Uterus (tissue), 4 donors: ENCODE data around the gene EFEMP1. TPM values are rescaled to one million over a fixed set of nuclear protein-coding genes. Genes with fewer than 3 reads are reported as not detected.

Experiments used
- DNase-seq, 2 donors: peaks; one replicate each; pipeline ENCODE4 v3.0.0-alpha.2; 2019 to 2020
- H3K27ac ChIP-seq, 2 donors: fragments of 200-600 bp; sonication (generic); 1 replicate in 1 of 2; 2 replicates in 1 of 2; pipeline ENCODE4 v1.5.1; 2016 to 2018
- H3K27me3 ChIP-seq, 2 donors: fragments of 200-600 bp; sonication (generic); one replicate each; pipeline ENCODE4 v1.5.1; 2018 to 2019; ENCODE audit warnings: control low read depth in 1 of 2
- H3K36me3 ChIP-seq, 2 donors: fragments of 200-600 bp; sonication (generic); one replicate each; pipeline ENCODE4 v1.5.1; 2019; ENCODE audit warnings: control low read depth in 1 of 2
- H3K4me1 ChIP-seq, 2 donors: fragments of 200-600 bp; sonication (generic); one replicate each; pipeline ENCODE4 v1.5.1; 2018 to 2019; ENCODE audit warnings: control low read depth in 1 of 2
- H3K4me3 ChIP-seq, 2 donors: fragments of 200-600 bp; sonication (generic); 1 replicate in 1 of 2; 2 replicates in 1 of 2; pipeline ENCODE4 v1.5.1; 2018 to 2019; ENCODE audit warnings: mild to moderate bottlenecking in 1 of 2
- H3K9me3 ChIP-seq, 2 donors: fragments of 200-600 bp; sonication (generic); one replicate each; pipeline ENCODE4 v1.5.1; 2019; ENCODE audit warnings: control low read depth in 1 of 2
- CTCF ChIP-seq, 4 experiments: fragments of 200-600 bp in 2 of 4; fragments of 450-650 bp in 2 of 4; sonication (generic) in 2 of 4; IDR thresholded peaks; one replicate each; pipeline ENCODE4 v1.5.1; 2016 to 2019; ENCODE audit warnings: antibody characterized with exemption in 4 of 4, mild to moderate bottlenecking in 2 of 4, moderate library complexity in 1 of 4
- POLR2A ChIP-seq, 2 donors: fragments of 450-650 bp; IDR thresholded peaks; one replicate each; pipeline ENCODE4 v1.6.1; 2016; ENCODE audit warnings: antibody characterized with exemption in 2 of 2, mild to moderate bottlenecking in 1 of 2, moderate library complexity in 1 of 2
- intact Hi-C: fragments of 100-400 bp; cut with DNase I; formaldehyde crosslinking; loops from one replicate; pipeline ENCODE4 v1.15.1; 2023; ENCODE audit warnings: low total_unique reads
- total RNA-seq, 4 donors: library from RNA; depleted of rRNA in 3 of 4; stranded (reverse); fragments of >200 nt in 3 of 4; gene quantifications; one replicate each; pipeline versions ENCODE4 v1.1.0 to v1.2.4, GENCODE V29; 2014 to 2023
- donor health status: DM: yes; HTN: yes; CAD: no.

Gene EFEMP1
- total RNA-seq, 4 donors from 2014 or later: 57.0 to 513 (median 250) TPM

GRCh38 chr2:55864351-55865084 is 59.1 kb downstream of the EFEMP1 start:
- no peaks in the 10 kb centered on the region for H3K27me3 ChIP-seq
- DNase-seq: no peak
- H3K4me3 ChIP-seq: no peak overlapping the region
- H3K4me1 ChIP-seq: peaks cover 0 to 14% of the 10 kb centered on the region in 2 donors
- H3K9me3 ChIP-seq: no peaks in the 10 kb centered on the region
- H3K27ac ChIP-seq: no peak overlapping the region
- no peak for TF ChIP-seq CTCF (IDR thresholded peaks at IDR 0.05)
- no peak for TF ChIP-seq POLR2A (IDR thresholded peaks at IDR 0.05)
- H3K36me3 ChIP-seq: no peaks in the 10 kb centered on the region
- intact Hi-C loops: no loop called here

DNA sequence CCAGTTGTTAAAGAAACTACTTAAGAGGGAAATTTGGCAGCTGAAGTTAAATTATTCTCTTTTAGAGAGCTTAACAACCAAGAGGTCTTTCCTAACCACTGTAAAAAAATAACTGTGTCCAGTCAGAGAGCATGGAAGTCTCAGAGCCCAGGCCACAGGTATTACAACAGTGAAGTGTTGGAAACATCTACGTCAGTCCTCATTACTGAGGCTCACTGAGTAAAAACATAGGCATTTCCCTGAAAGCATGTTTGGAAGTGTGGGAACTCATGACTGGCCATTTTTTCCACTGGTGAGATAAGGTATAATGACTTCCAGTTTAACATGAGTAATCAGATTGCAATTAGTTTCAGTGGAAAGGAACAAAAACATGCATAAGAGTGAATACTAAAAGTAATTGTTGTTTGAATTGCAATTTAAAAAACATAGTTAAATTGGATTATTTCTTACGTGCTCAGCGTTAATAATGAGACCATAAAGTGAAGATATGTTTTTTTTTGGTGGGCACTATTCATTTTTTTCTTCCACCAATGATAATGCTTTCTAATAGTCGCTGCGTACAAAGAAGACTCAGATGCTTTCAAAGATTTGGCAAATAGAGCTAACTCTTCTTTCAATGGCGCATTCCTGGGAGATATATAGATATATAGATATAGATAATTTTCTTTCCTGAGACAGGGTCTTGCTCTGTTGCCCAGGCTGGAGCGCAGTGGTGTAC is 60.8 kb downstream of the EFEMP1 start:
- peaks cover 0 to 14% of the 10 kb centered on the region in 2 donors for H3K4me1 ChIP-seq
- H3K36me3 ChIP-seq: no peaks in the 10 kb centered on the region
- H3K4me3 ChIP-seq: no peak overlapping the region
- intact Hi-C loops: no loop called here
- no peaks in the 10 kb centered on the region for H3K9me3 ChIP-seq
- H3K27ac ChIP-seq: peak overlapping the region; percentile 71 to 81
- peak; percentile 56 to 85 for DNase-seq
- no peaks in the 10 kb centered on the region for H3K27me3 ChIP-seq
- TF ChIP-seq CTCF (IDR thresholded peaks at IDR 0.05) (no peak), POLR2A (IDR thresholded peaks at IDR 0.05) (no peak)

- Histone ChIP-seq H3K27ac (peak overlapping the region; percentile 71 to 81), H3K4me1 (peaks cover 0 to 14% of the 10 kb centered on the region in 2 donors), H3K27me3 (no peaks in the 10 kb centered on the region), H3K4me3 (no peak overlapping the region), H3K36me3 (no peaks in the 10 kb centered on the region), H3K9me3 (no peaks in the 10 kb centered on the region)
- TF ChIP-seq CTCF (IDR thresholded peaks at IDR 0.05) (no peak), POLR2A (IDR thresholded peaks at IDR 0.05) (no peak)
- peak; percentile 46 to 57 for DNase-seq
- intact Hi-C loops: no loop called here
Observed at GRCh38 chr2:55862246-55862645, 61.3 kb downstream of the EFEMP1 start.

- DNase-seq: peak in 1 of 2 donors; percentile 39
- intact Hi-C loops: no loop called here
Observed at GRCh38 chr2:55861733-55862132, 61.8 kb downstream of the EFEMP1 start.

More at GRCh38 chr2:55861733-55862132, 61.8 kb downstream of the EFEMP1 start:
- Histone ChIP-seq H3K27me3 (no peaks in the 10 kb centered on the region), H3K4me3 (no peak overlapping the region), H3K36me3 (no peaks in the 10 kb centered on the region), H3K9me3 (no peaks in the 10 kb centered on the region), H3K27ac (peak overlapping the region; percentile 71 to 81), H3K4me1 (peaks cover 0 to 14% of the 10 kb centered on the region in 2 donors)
- TF ChIP-seq CTCF (IDR thresholded peaks at IDR 0.05) (no peak), POLR2A (IDR thresholded peaks at IDR 0.05) (no peak)
